Left ventricle myocardium inferior (tissue), 1 donor: ENCODE results near the gene TMTC1. TPM values are rescaled to one million over a fixed set of nuclear protein-coding genes. Genes with fewer than 3 reads are reported as not detected.
A peak's percentile ranks its signal among the peaks of the same experiment; 100 is the strongest.

Source experiments
- DNase-seq: peaks from one replicate; pipeline ENCODE4 v3.0.0-alpha.2; 2020
- H3K27ac ChIP-seq: fragments of 200-600 bp; replicated peaks from 2 replicates; pipeline ENCODE4 v1.8.0; 2021
- H3K27me3 ChIP-seq: fragments of 200-600 bp; 2 replicates; pipeline ENCODE4 v1.8.0; 2021; ENCODE audit warnings: low read depth
- H3K36me3 ChIP-seq: fragments of 200-600 bp; 2 replicates; pipeline ENCODE4 v1.8.0; 2021
- H3K4me1 ChIP-seq: fragments of 200-600 bp; 2 replicates; pipeline ENCODE4 v1.8.0; 2021
- H3K4me3 ChIP-seq: fragments of 200-600 bp; 2 replicates; pipeline ENCODE4 v1.8.0; 2021; ENCODE audit warnings: mild to moderate bottlenecking, moderate library complexity
- H3K9me3 ChIP-seq: fragments of 200-600 bp; replicated peaks from 2 replicates; pipeline ENCODE4 v1.8.0; 2021
- intact Hi-C: fragments of 100-400 bp; cut with micrococcal nuclease; formaldehyde crosslinking; loops from one replicate; pipeline ENCODE4 v1.11.0; 2022
- total RNA-seq: library from RNA; stranded (reverse); fragmentation: NEBNext Ultra II Directional; extraction: Animal tissue kit (Norgen Biotek cat#: 25700); gene quantifications from one replicate; pipeline ENCODE4 v1.2.1, GENCODE V29; 2021
- TF ChIP-seq, protein P1 (sequence below): fragments of 200-600 bp; IDR thresholded peaks from 2 replicates; pipeline ENCODE4 v1.8.0; 2021; ENCODE audit warnings: antibody characterized with exemption, mild to moderate bottlenecking, borderline replicate concordance
- donor health status: DM: no; HTN: yes; CAD: no; lungs with severe emphysema.

TMTC1 gene
- total RNA-seq, 1 donor from 2014 or later = 38.4 TPM

DNA sequence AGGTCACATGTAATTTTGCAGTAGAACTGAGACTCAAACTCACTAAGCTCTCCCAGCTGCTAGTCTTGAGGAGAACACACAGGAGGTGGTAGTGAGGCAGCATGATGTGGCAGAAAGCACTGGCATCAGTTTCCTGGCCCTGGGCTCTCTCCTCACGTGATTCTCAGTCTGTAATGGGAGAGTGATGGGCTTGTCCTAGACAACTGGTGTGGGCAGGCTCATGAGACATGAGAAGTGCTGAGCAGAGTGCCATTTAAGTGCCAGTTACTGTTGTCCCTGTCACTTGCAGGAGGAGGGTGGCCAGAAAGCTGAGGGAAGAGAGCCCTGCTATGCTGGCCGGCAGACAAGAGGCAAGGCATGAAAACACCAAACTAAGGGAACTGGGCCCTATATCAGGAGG is 237.7 kb downstream of the TMTC1 start:
- peaks cover 42% of the 10 kb centered on the region for H3K4me1 ChIP-seq
- DNase-seq = no peak
- TF ChIP-seq, protein P1, sequence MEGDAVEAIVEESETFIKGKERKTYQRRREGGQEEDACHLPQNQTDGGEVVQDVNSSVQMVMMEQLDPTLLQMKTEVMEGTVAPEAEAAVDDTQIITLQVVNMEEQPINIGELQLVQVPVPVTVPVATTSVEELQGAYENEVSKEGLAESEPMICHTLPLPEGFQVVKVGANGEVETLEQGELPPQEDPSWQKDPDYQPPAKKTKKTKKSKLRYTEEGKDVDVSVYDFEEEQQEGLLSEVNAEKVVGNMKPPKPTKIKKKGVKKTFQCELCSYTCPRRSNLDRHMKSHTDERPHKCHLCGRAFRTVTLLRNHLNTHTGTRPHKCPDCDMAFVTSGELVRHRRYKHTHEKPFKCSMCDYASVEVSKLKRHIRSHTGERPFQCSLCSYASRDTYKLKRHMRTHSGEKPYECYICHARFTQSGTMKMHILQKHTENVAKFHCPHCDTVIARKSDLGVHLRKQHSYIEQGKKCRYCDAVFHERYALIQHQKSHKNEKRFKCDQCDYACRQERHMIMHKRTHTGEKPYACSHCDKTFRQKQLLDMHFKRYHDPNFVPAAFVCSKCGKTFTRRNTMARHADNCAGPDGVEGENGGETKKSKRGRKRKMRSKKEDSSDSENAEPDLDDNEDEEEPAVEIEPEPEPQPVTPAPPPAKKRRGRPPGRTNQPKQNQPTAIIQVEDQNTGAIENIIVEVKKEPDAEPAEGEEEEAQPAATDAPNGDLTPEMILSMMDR = no peak

DNA sequence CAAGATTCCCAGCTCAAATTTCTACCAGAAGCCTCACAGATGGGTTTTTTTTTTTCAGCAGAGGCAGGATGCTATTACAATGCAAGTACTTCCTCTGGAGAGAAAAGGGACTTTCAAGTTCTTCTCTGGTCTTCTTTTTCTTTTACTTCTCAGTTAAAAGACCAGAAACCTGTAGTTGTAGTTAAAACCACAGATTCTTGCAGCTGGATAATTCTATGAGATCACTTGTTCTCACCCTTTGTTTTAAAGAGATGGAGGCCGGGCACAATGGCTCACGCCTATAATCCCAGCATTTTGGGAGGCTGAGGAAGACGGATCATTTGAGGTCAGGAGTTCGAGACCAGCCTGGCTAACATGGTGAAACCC is 238.7 kb downstream of the TMTC1 start:
- no peak for DNase-seq
- Histone ChIP-seq H3K9me3 (no peaks in the 10 kb centered on the region), H3K4me1 (peaks cover 42% of the 10 kb centered on the region), H3K27ac (no peak overlapping the region), H3K27me3 (no peaks in the 10 kb centered on the region), H3K36me3 (no peaks in the 10 kb centered on the region), H3K4me3 (no peak overlapping the region)
- TF ChIP-seq, protein P1 = no peak
- intact Hi-C loops = no loop called here

More for the DNA sequence above, 237.7 kb downstream of the TMTC1 start:
- Histone ChIP-seq H3K27me3 (no peaks in the 10 kb centered on the region), H3K36me3 (no peaks in the 10 kb centered on the region), H3K4me3 (no peak overlapping the region), H3K9me3 (no peaks in the 10 kb centered on the region), H3K27ac (no peak overlapping the region)
- intact Hi-C loops = no loop called here

- no peak for DNase-seq
- Histone ChIP-seq H3K9me3 (no peaks in the 10 kb centered on the region), H3K4me3 (no peak overlapping the region), H3K36me3 (no peaks in the 10 kb centered on the region), H3K4me1 (peaks cover 42% of the 10 kb centered on the region), H3K27me3 (no peaks in the 10 kb centered on the region), H3K27ac (no peak overlapping the region)
- TF ChIP-seq, protein P1 = no peak
- intact Hi-C loops = no loop called here
Observed at GRCh38 chr12:29544428-29545101, 239.2 kb downstream of the TMTC1 start.

GRCh38 chr12:29543036-29543435 is 240.7 kb downstream of the TMTC1 start:
- Histone ChIP-seq H3K27ac (peak overlapping the region; percentile 34), H3K36me3 (no peaks in the 10 kb centered on the region), H3K4me1 (peaks cover 42% of the 10 kb centered on the region), H3K27me3 (no peaks in the 10 kb centered on the region), H3K9me3 (no peaks in the 10 kb centered on the region), H3K4me3 (peak overlapping the region; percentile 20)
- TF ChIP-seq, protein P1 = no peak
- no peak for DNase-seq
- intact Hi-C loops = no loop called here

- TF ChIP-seq, protein P1 = no peak
- Histone ChIP-seq H3K36me3 (peaks cover 17% of the 10 kb centered on the region), H3K4me3 (no peak overlapping the region), H3K27me3 (no peaks in the 10 kb centered on the region), H3K4me1 (peaks cover 2% of the 10 kb centered on the region), H3K27ac (no peak overlapping the region), H3K9me3 (no peaks in the 10 kb centered on the region)
- DNase-seq = no peak
- intact Hi-C loops = no loop called here
Observed at GRCh38 chr12:29537298-29537697, 246.4 kb downstream of the TMTC1 start.
